Astrocyte (in vitro differentiated cells and primary cell): ENCODE data around the gene AZGP1. TPM values are rescaled to one million over a fixed set of nuclear protein-coding genes. Genes with fewer than 3 reads are reported as not detected.

Experiments used
- DNase-seq: peaks from one replicate; pipeline ENCODE4 v3.0.0-alpha.2; 2010; ENCODE audit warnings: low read depth
- FAIRE-seq: peaks from 2 replicates; lab custom pipeline; 2011; peaks lifted over from hg19 to GRCh38; lab: Jason Lieb, UNC
- H2AFZ ChIP-seq: 2 replicates; pipeline ENCODE4 v1.6.0; 2012; ENCODE audit warnings: low read depth, low read length, inconsistent platforms
- H3K27ac ChIP-seq: 2 replicates; pipeline ENCODE4 v1.5.1; 2011; ENCODE audit warnings: low read depth, low read length, inconsistent platforms
- H3K27me3 ChIP-seq: 2 replicates; pipeline ENCODE4 v1.6.0; 2011; ENCODE audit warnings: low read length, inconsistent platforms; ENCODE audit not compliant: insufficient read depth
- H3K36me3 ChIP-seq: 2 replicates; pipeline ENCODE4 v1.5.1; 2011; ENCODE audit warnings: low read length, inconsistent platforms; ENCODE audit not compliant: insufficient read depth
- H3K4me1 ChIP-seq: 2 replicates; pipeline ENCODE4 v1.5.1; 2011; ENCODE audit warnings: low read length, inconsistent platforms; ENCODE audit not compliant: insufficient read depth
- H3K4me2 ChIP-seq: 2 replicates; pipeline ENCODE4 v1.6.0; 2012; ENCODE audit warnings: low read length, inconsistent platforms
- H3K4me3 ChIP-seq: 2 replicates; pipeline ENCODE4 v1.5.1; 2011; ENCODE audit warnings: low read depth, mild to moderate bottlenecking, low read length, inconsistent platforms; ENCODE audit not compliant: insufficient read depth
- H3K79me2 ChIP-seq: 2 replicates; pipeline ENCODE4 v1.6.0; 2012; ENCODE audit warnings: mild to moderate bottlenecking, low read length, inconsistent platforms; ENCODE audit not compliant: insufficient read depth
- H3K9ac ChIP-seq: 2 replicates; pipeline ENCODE4 v1.6.0; 2012; ENCODE audit warnings: mild to moderate bottlenecking, low read length, inconsistent platforms
- H3K9me3 ChIP-seq: 2 replicates; pipeline ENCODE4 v1.5.1; 2012; ENCODE audit warnings: low read depth, mild to moderate bottlenecking, low read length, inconsistent platforms; ENCODE audit not compliant: insufficient read depth
- H4K20me1 ChIP-seq: 2 replicates; pipeline ENCODE4 v1.6.0; 2012; ENCODE audit warnings: low read length, inconsistent platforms; ENCODE audit not compliant: insufficient read depth
- H3K27ac Mint-ChIP-seq: one replicate; pipeline ENCODE4 v1.8.0; 2021; ENCODE audit warnings: mild to moderate bottlenecking, mixed read lengths; ENCODE audit not compliant: unreplicated experiment
- H3K27me3 Mint-ChIP-seq: one replicate; pipeline ENCODE4 v1.8.0; 2021; ENCODE audit warnings: low read depth, mixed read lengths; ENCODE audit not compliant: unreplicated experiment
- H3K36me3 Mint-ChIP-seq: one replicate; pipeline ENCODE4 v1.8.0; 2021; ENCODE audit warnings: low read depth, mixed read lengths; ENCODE audit not compliant: unreplicated experiment
- H3K4me1 Mint-ChIP-seq: one replicate; pipeline ENCODE4 v1.8.0; 2021; ENCODE audit warnings: low read depth, mixed read lengths; ENCODE audit not compliant: unreplicated experiment
- H3K4me3 Mint-ChIP-seq: one replicate; pipeline ENCODE4 v1.8.0; 2021; ENCODE audit warnings: mild to moderate bottlenecking, moderate library complexity, mixed read lengths; ENCODE audit not compliant: unreplicated experiment
- H3K9me3 Mint-ChIP-seq: one replicate; pipeline ENCODE4 v1.8.0; 2021; ENCODE audit warnings: mild to moderate bottlenecking, mixed read lengths; ENCODE audit not compliant: unreplicated experiment
- EZH2 ChIP-seq: IDR thresholded peaks from 2 replicates; pipeline ENCODE4 v1.6.1; 2012; ENCODE audit warnings: mild to moderate bottlenecking, low read length, inconsistent platforms; ENCODE audit not compliant: insufficient read depth
- total RNA-seq: library from RNA; stranded (reverse); gene quantifications from 2 replicates; pipeline ENCODE4 v1.2.1, GENCODE V29; 2021
- TF ChIP-seq, protein P1 (sequence below): IDR thresholded peaks from 2 replicates; pipeline ENCODE4 v1.5.1; 2011; ENCODE audit warnings: low read depth, mild to moderate bottlenecking, inconsistent platforms, low read length, moderate library complexity; ENCODE audit not compliant: insufficient read depth

Gene AZGP1
- total RNA-seq, 1 donor from 2014 or later = not detected

DNA sequence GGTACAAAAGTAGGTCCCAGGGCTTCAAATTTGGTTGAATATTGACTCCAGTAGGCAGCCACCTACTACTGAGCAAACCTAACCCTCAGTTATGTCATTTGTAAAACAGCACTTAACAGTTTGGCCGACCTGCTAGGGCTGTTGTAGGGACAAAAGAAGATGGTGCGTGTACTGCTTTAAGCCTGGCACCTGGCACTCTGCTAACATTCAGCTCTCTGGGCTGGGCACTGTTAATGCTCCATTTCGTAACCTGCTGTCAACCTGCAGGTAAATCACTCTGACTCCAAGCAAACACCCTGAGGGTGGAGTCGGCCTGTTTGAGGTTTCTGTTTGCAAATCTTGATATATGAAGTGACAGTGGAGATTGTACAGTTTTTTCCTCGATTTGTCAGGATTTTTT lies 46.8 kb upstream of the AZGP1 start:
- FAIRE-seq = no peak

DNA sequence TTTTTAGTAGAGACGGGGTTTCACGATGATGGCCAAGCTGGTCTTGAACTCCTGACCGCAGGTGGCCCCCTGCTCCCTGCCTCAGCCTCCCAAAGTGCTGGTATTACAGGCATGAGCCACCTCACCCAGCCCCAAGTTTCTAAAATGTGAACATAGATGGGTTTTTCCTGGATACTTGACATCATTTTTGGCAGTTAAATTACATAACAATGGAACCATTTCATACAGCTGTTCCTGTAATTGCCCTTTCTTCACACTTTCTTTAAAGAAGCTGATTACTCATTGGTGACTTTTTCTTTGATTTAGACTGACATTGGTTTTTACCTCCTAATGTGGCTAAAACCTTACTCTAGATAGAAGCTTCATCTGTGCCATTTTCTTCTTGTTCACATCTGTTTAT lies 45.5 kb upstream of the AZGP1 start:
- Histone ChIP-seq H2AFZ (no peak overlapping the region), H3K27ac (no peak overlapping the region), H3K36me3 (peaks cover 23% of the 10 kb centered on the region), H3K79me2 (peaks cover 76% of the 10 kb centered on the region), H3K27me3 (no peaks in the 10 kb centered on the region), H3K4me2 (no peak overlapping the region), H3K4me3 (no peak overlapping the region), H4K20me1 (peaks cover 65% of the 10 kb centered on the region), H3K4me1 (peaks cover 14% of the 10 kb centered on the region), H3K9me3 (no peaks in the 10 kb centered on the region), H3K9ac (no peak overlapping the region)
- peaks cover 4% of the 10 kb centered on the region for H3K36me3 Mint-ChIP-seq
- no peaks in the 10 kb centered on the region for H3K9me3 Mint-ChIP-seq
- no peak overlapping the region for H3K27ac Mint-ChIP-seq
- no peaks in the 10 kb centered on the region for H3K27me3 Mint-ChIP-seq
- no peak for TF ChIP-seq EZH2
- TF ChIP-seq, protein P1, sequence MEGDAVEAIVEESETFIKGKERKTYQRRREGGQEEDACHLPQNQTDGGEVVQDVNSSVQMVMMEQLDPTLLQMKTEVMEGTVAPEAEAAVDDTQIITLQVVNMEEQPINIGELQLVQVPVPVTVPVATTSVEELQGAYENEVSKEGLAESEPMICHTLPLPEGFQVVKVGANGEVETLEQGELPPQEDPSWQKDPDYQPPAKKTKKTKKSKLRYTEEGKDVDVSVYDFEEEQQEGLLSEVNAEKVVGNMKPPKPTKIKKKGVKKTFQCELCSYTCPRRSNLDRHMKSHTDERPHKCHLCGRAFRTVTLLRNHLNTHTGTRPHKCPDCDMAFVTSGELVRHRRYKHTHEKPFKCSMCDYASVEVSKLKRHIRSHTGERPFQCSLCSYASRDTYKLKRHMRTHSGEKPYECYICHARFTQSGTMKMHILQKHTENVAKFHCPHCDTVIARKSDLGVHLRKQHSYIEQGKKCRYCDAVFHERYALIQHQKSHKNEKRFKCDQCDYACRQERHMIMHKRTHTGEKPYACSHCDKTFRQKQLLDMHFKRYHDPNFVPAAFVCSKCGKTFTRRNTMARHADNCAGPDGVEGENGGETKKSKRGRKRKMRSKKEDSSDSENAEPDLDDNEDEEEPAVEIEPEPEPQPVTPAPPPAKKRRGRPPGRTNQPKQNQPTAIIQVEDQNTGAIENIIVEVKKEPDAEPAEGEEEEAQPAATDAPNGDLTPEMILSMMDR = no peak
- no peak overlapping the region for H3K4me3 Mint-ChIP-seq
- H3K4me1 Mint-ChIP-seq = peaks cover 12% of the 10 kb centered on the region
- no peak for FAIRE-seq
- DNase-seq = no peak

More for the DNA sequence above, 46.8 kb upstream of the AZGP1 start:
- Histone ChIP-seq H3K9me3 (no peaks in the 10 kb centered on the region), H3K9ac (no peak overlapping the region), H3K79me2 (peaks cover 62% of the 10 kb centered on the region), H3K27me3 (no peaks in the 10 kb centered on the region), H3K4me1 (peaks cover 4% of the 10 kb centered on the region), H3K4me2 (no peak overlapping the region), H3K36me3 (peaks cover 29% of the 10 kb centered on the region), H4K20me1 (peaks cover 57% of the 10 kb centered on the region), H3K27ac (no peak overlapping the region), H2AFZ (no peak overlapping the region), H3K4me3 (no peak overlapping the region)
- peaks cover 4% of the 10 kb centered on the region for H3K36me3 Mint-ChIP-seq
- H3K27ac Mint-ChIP-seq = no peak overlapping the region
- no peaks in the 10 kb centered on the region for H3K9me3 Mint-ChIP-seq
- TF ChIP-seq, protein P1 = no peak
- TF ChIP-seq EZH2 = no peak
- peaks cover 8% of the 10 kb centered on the region for H3K4me1 Mint-ChIP-seq
- DNase-seq = no peak
- H3K27me3 Mint-ChIP-seq = no peaks in the 10 kb centered on the region
- H3K4me3 Mint-ChIP-seq = no peak overlapping the region

DNA sequence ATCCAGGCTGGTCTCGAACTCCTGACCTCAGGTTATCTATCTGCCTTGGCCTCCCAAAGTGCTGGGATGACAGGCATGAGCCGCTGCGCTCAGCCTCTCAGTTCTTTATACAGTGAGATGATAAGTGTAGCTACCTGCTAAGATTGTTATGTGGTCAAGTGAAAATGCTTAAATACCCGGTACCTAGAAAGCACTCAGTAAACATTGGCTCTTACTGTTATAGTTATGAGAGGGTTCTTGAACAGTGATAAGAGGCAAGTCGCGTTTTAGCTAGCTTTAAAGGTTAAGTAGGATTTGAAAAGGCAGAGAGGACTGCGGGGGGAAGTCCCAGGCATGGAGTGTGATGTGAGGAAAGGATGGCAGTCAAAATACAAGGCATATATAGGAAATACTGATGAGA lies 44.1 kb upstream of the AZGP1 start:
- no peak overlapping the region for H2AFZ ChIP-seq
- H3K4me2 ChIP-seq = no peak overlapping the region
- no peak overlapping the region for H3K9ac ChIP-seq
- H3K79me2 ChIP-seq = peaks cover 88% of the 10 kb centered on the region
- H3K4me1 Mint-ChIP-seq = peaks cover 12% of the 10 kb centered on the region
- TF ChIP-seq EZH2 = no peak
- TF ChIP-seq, protein P1 = no peak
- peaks cover 69% of the 10 kb centered on the region for H4K20me1 ChIP-seq
- no peaks in the 10 kb centered on the region for H3K9me3 Mint-ChIP-seq
- DNase-seq (no peak), FAIRE-seq (no peak)
- no peaks in the 10 kb centered on the region for H3K9me3 ChIP-seq
- no peak overlapping the region for H3K27ac Mint-ChIP-seq
- H3K27ac ChIP-seq = no peak overlapping the region
- H3K27me3 ChIP-seq = no peaks in the 10 kb centered on the region
- H3K4me3 ChIP-seq = no peak overlapping the region
- H3K4me1 ChIP-seq = peaks cover 13% of the 10 kb centered on the region
- H3K27me3 Mint-ChIP-seq = no peaks in the 10 kb centered on the region
- H3K36me3 ChIP-seq = peaks cover 17% of the 10 kb centered on the region
- no peak overlapping the region for H3K4me3 Mint-ChIP-seq
- H3K36me3 Mint-ChIP-seq = peaks cover 4% of the 10 kb centered on the region
